IPS-15b (cell line): Measurements from ENCODE around the gene KRTAP5-3.

ENCODE experiments used
- H3K27me3 ChIP-seq: one replicate; pipeline ENCODE4 v1.6.1; 2013; ENCODE audit warnings: low read length; ENCODE audit not compliant: control insufficient read depth, insufficient read depth
- H3K36me3 ChIP-seq: one replicate; pipeline ENCODE4 v1.6.1; 2013; ENCODE audit warnings: low read length; ENCODE audit not compliant: control insufficient read depth, insufficient read depth
- H3K4me1 ChIP-seq: one replicate; pipeline ENCODE4 v1.6.1; 2013; ENCODE audit warnings: mild to moderate bottlenecking, low read length; ENCODE audit not compliant: control insufficient read depth, insufficient read depth
- H3K4me3 ChIP-seq: one replicate; pipeline ENCODE4 v1.5.1; 2013; ENCODE audit warnings: low read depth, low read length
- H3K9ac ChIP-seq: one replicate; pipeline ENCODE4 v1.6.1; 2013; ENCODE audit warnings: low read depth, mild to moderate bottlenecking, low read length
- H3K9me3 ChIP-seq: one replicate; pipeline ENCODE4 v1.6.1; 2013; ENCODE audit warnings: mild to moderate bottlenecking, low read length; ENCODE audit not compliant: control insufficient read depth, insufficient read depth

Gene KRTAP5-3

GRCh38 chr11:1564535-1565172 lies 43.6 kb downstream of the KRTAP5-3 start:
- Histone ChIP-seq H3K27me3 (no peaks in the 10 kb centered on the region), H3K4me3 (no peak overlapping the region), H3K9me3 (no peaks in the 10 kb centered on the region), H3K9ac (no peak overlapping the region), H3K36me3 (peaks cover 20% of the 10 kb centered on the region), H3K4me1 (peaks cover 11% of the 10 kb centered on the region)

GRCh38 chr11:1563697-1564534 lies 44.3 kb downstream of the KRTAP5-3 start:
- Histone ChIP-seq H3K27me3 (no peaks in the 10 kb centered on the region), H3K4me3 (no peak overlapping the region), H3K9ac (no peak overlapping the region), H3K4me1 (peaks cover 9% of the 10 kb centered on the region), H3K36me3 (peaks cover 22% of the 10 kb centered on the region), H3K9me3 (no peaks in the 10 kb centered on the region)

GRCh38 chr11:1563149-1563638 lies 45.1 kb downstream of the KRTAP5-3 start:
- Histone ChIP-seq H3K4me3 (no peak overlapping the region), H3K9me3 (no peaks in the 10 kb centered on the region), H3K4me1 (peaks cover 7% of the 10 kb centered on the region), H3K9ac (no peak overlapping the region), H3K36me3 (peaks cover 22% of the 10 kb centered on the region), H3K27me3 (no peaks in the 10 kb centered on the region)

GRCh38 chr11:1562469-1563148 lies 45.7 kb downstream of the KRTAP5-3 start:
- Histone ChIP-seq H3K4me3 (no peak overlapping the region), H3K9ac (no peak overlapping the region), H3K36me3 (peaks cover 26% of the 10 kb centered on the region), H3K4me1 (peaks cover 2% of the 10 kb centered on the region), H3K9me3 (no peaks in the 10 kb centered on the region), H3K27me3 (no peaks in the 10 kb centered on the region)

- no peaks in the 10 kb centered on the region for H3K9me3 ChIP-seq
- no peaks in the 10 kb centered on the region for H3K27me3 ChIP-seq
- H3K4me1 ChIP-seq: peaks cover 2% of the 10 kb centered on the region
- peaks cover 29% of the 10 kb centered on the region for H3K36me3 ChIP-seq
- no peak overlapping the region for H3K4me3 ChIP-seq
- H3K9ac ChIP-seq: no peak overlapping the region
Measured at GRCh38 chr11:1561955-1562354, 46.3 kb downstream of the KRTAP5-3 start.

GRCh38 chr11:1561266-1561665 lies 47.0 kb downstream of the KRTAP5-3 start:
- peaks cover 29% of the 10 kb centered on the region for H3K36me3 ChIP-seq
- no peaks in the 10 kb centered on the region for H3K9me3 ChIP-seq
- no peak overlapping the region for H3K9ac ChIP-seq
- H3K4me1 ChIP-seq: peaks cover 2% of the 10 kb centered on the region
- H3K4me3 ChIP-seq: no peak overlapping the region
- no peaks in the 10 kb centered on the region for H3K27me3 ChIP-seq

GRCh38 chr11:1560649-1561251 lies 47.5 kb downstream of the KRTAP5-3 start:
- Histone ChIP-seq H3K4me3 (no peak overlapping the region), H3K4me1 (peaks cover 2% of the 10 kb centered on the region), H3K36me3 (peaks cover 29% of the 10 kb centered on the region), H3K9me3 (no peaks in the 10 kb centered on the region), H3K27me3 (no peaks in the 10 kb centered on the region), H3K9ac (no peak overlapping the region)

- H3K4me1 ChIP-seq: peaks cover 2% of the 10 kb centered on the region
- H3K4me3 ChIP-seq: no peak overlapping the region
- H3K9ac ChIP-seq: no peak overlapping the region
- H3K9me3 ChIP-seq: no peaks in the 10 kb centered on the region
- H3K27me3 ChIP-seq: no peaks in the 10 kb centered on the region
- H3K36me3 ChIP-seq: peaks cover 25% of the 10 kb centered on the region
Measured at GRCh38 chr11:1560002-1560648, 48.1 kb downstream of the KRTAP5-3 start.

- Histone ChIP-seq H3K4me1 (peaks cover 5% of the 10 kb centered on the region), H3K9ac (no peak overlapping the region), H3K9me3 (no peaks in the 10 kb centered on the region), H3K27me3 (no peaks in the 10 kb centered on the region), H3K4me3 (no peak overlapping the region), H3K36me3 (peaks cover 23% of the 10 kb centered on the region)
Measured at GRCh38 chr11:1559111-1559951, 48.9 kb downstream of the KRTAP5-3 start.

GRCh38 chr11:1558775-1559110 lies 49.5 kb downstream of the KRTAP5-3 start:
- Histone ChIP-seq H3K9ac (no peak overlapping the region), H3K4me3 (no peak overlapping the region), H3K36me3 (peaks cover 23% of the 10 kb centered on the region), H3K9me3 (no peaks in the 10 kb centered on the region), H3K27me3 (no peaks in the 10 kb centered on the region), H3K4me1 (peaks cover 3% of the 10 kb centered on the region)
